Measurements from ENCODE around the gene KIF13A. TPM values are rescaled to one million over a fixed set of nuclear protein-coding genes. Genes with fewer than 3 reads are reported as not detected.

The KIF13A gene
- total and polyA plus RNA-seq, 12 donors, result 17.4 to 91.6 (median 52.3) TPM

- Histone ChIP-seq H3K27me3 (no peaks in the 10 kb centered on the region), H3K27ac (no peak overlapping the region), H3K36me3 (replicated peaks in 1 of 2) (peaks cover 0 to 24% of the 10 kb centered on the region in 2 donors), H3K4me3 (no peak overlapping the region), H3K9me3 (replicated peaks in 1 of 3) (no peaks in the 10 kb centered on the region), H3K4me1 (replicated peaks in 1 of 2) (no peaks in the 10 kb centered on the region)
- DNase-seq, result no peak
- 63 to 76% (median 74%) methylated on average over 4 of the region's 4 CpGs for WGBS, 4 donors
- TF ChIP-seq CTCF (IDR thresholded peaks at IDR 0.05), result no peak
- no peak for TF ChIP-seq POLR2A (IDR thresholded peaks at IDR 0.05)
- intact Hi-C loops (cut with DNase I), result loop anchor here in 1 of 2 donors (10.0 kb wide), 1 partner anchor 133 kb away; the partner anchor contains the start of gene KIF13A
Observed at GRCh38 chr6:17851720-17852161, 135.7 kb downstream of the KIF13A start.

GRCh38 chr6:17851001-17851719 lies 136.3 kb downstream of the KIF13A start:
- Histone ChIP-seq H3K4me1 (replicated peaks in 1 of 2) (no peaks in the 10 kb centered on the region), H3K4me3 (no peak overlapping the region), H3K27me3 (no peaks in the 10 kb centered on the region), H3K9me3 (replicated peaks in 1 of 3) (no peaks in the 10 kb centered on the region), H3K36me3 (replicated peaks in 1 of 2) (peaks cover 0 to 24% of the 10 kb centered on the region in 2 donors), H3K27ac (no peak overlapping the region)
- intact Hi-C loops (cut with DNase I), result loop anchor here in 1 of 2 donors (10.0 kb wide), 1 partner anchor 134 kb away; the partner anchor contains the start of gene KIF13A
- no peak for DNase-seq
- 64 to 93% (median 86%) methylated on average over 3 of the region's 3 CpGs for WGBS, 4 donors
- TF ChIP-seq CTCF (IDR thresholded peaks at IDR 0.05), result no peak
- TF ChIP-seq POLR2A (IDR thresholded peaks at IDR 0.05), result no peak

GRCh38 chr6:17850281-17850680 lies 137.2 kb downstream of the KIF13A start:
- TF ChIP-seq CTCF (IDR thresholded peaks at IDR 0.05), result no peak
- TF ChIP-seq POLR2A (IDR thresholded peaks at IDR 0.05), result no peak
- H3K4me1 ChIP-seq (replicated peaks in 1 of 2), result no peaks in the 10 kb centered on the region
- H3K27ac ChIP-seq, result no peak overlapping the region
- no peaks in the 10 kb centered on the region for H3K27me3 ChIP-seq
- intact Hi-C loops (cut with DNase I), result loop anchor here in 1 of 2 donors (10.0 kb wide), 1 partner anchor 135 kb away; the partner anchor contains the start of gene KIF13A
- peaks cover 0 to 24% of the 10 kb centered on the region in 2 donors for H3K36me3 ChIP-seq (replicated peaks in 1 of 2)
- no peak overlapping the region for H3K4me3 ChIP-seq
- no peaks in the 10 kb centered on the region for H3K9me3 ChIP-seq (replicated peaks in 1 of 3)
- 93 to 98% (median 96%) methylated on average over 5 of the region's 5 CpGs for WGBS, 4 donors
- no peak for DNase-seq

- 85 to 94% (median 88%) methylated on average over 4 of the region's 4 CpGs for WGBS, 4 donors
- Histone ChIP-seq H3K27ac (no peak overlapping the region), H3K9me3 (replicated peaks in 1 of 3) (no peaks in the 10 kb centered on the region), H3K4me3 (no peak overlapping the region), H3K27me3 (no peaks in the 10 kb centered on the region), H3K4me1 (replicated peaks in 1 of 2) (no peaks in the 10 kb centered on the region), H3K36me3 (replicated peaks in 1 of 2) (peaks cover 0 to 24% of the 10 kb centered on the region in 2 donors)
- TF ChIP-seq POLR2A (IDR thresholded peaks at IDR 0.05), result no peak
- intact Hi-C loops (cut with DNase I), result no loop called here
- DNase-seq, result no peak
Observed at GRCh38 chr6:17847203-17847760, 140.2 kb downstream of the KIF13A start.
